Naive thymus-derived CD8-positive, alpha-beta T cell (primary cell): ENCODE measurements around the gene RAB40A. TPM values are rescaled to one million over a fixed set of nuclear protein-coding genes. Genes with fewer than 3 reads are reported as not detected.

Experiments used
- polyA plus RNA-seq, 3 donors: library from polyadenylated mRNA; unstranded; fragments of 300-500 nt; fragmentation: Illumina TruSeq; gene quantifications; one replicate each; pipeline ENCODE4 v1.2.3, GENCODE V29; 2021
- total RNA-seq, 8 experiments: library from RNA in 2 of 8; stranded (reverse) in 2 of 8; gene quantifications; one replicate each; pipeline ENCODE4 v1.2.3 and lab custom pipeline; 2021 to 2026

The RAB40A gene
- total and polyA plus RNA-seq, 5 experiments from 2014 or later: 0.15 TPM; not detected in 4

Other genes starting within 250 kb of the RAB40A start
- not detected for gene TCEAL5, start 242.7 kb downstream of the RAB40A start, total RNA-seq
- gene TCEAL5, start 242.7 kb downstream of the RAB40A start, polyA plus RNA-seq: not detected
- 10 to 100 TPM; 30.3 to 33.8 TPM for gene BEX2, start 208.5 kb downstream of the RAB40A start, total RNA-seq
- 10 to 100 TPM; 87.5 to 98.5 (median 92.1) TPM for gene BEX2, start 208.5 kb downstream of the RAB40A start, polyA plus RNA-seq
- not detected for gene TCEAL7, start 189.2 kb downstream of the RAB40A start, total RNA-seq
- not detected for gene TCEAL7, start 189.2 kb downstream of the RAB40A start, polyA plus RNA-seq
- gene TCEAL9, start 163.0 kb downstream of the RAB40A start, total RNA-seq: 1 to 10 TPM; 1.3 to 2.0 TPM
- gene TCEAL9, start 163.0 kb downstream of the RAB40A start, polyA plus RNA-seq: 1 to 10 TPM; 3.3 to 5.2 (median 3.5) TPM
- gene BEX3, start 143.0 kb downstream of the RAB40A start, total RNA-seq: 10 to 100 TPM; 33.8 to 34.3 TPM
- gene BEX3, start 143.0 kb downstream of the RAB40A start, polyA plus RNA-seq: 100 to 1,000 TPM in 2 of 3 donors, 10 to 100 TPM in 1; 92.6 to 136 (median 134) TPM
- 10 to 100 TPM; 15.9 to 17.2 TPM for gene TCEAL4, start 66.0 kb upstream of the RAB40A start, total RNA-seq
- gene TCEAL4, start 66.0 kb upstream of the RAB40A start, polyA plus RNA-seq: 10 to 100 TPM; 16.5 to 28.0 (median 20.8) TPM
- 1 to 10 TPM; 9.1 TPM for gene TCEAL3, start 88.5 kb upstream of the RAB40A start, total RNA-seq
- 10 to 100 TPM in 2 of 3 donors, 1 to 10 TPM in 1; 7.4 to 11.9 (median 10.2) TPM for gene TCEAL3, start 88.5 kb upstream of the RAB40A start, polyA plus RNA-seq
- gene TCEAL1, start 109.5 kb upstream of the RAB40A start, total RNA-seq: 10 to 100 TPM; 18.8 to 19.3 TPM
- 10 to 100 TPM; 19.1 to 29.4 (median 28.4) TPM for gene TCEAL1, start 109.5 kb upstream of the RAB40A start, polyA plus RNA-seq
- 100 to 1,000 TPM; 110 to 111 TPM for gene MORF4L2, start 167.2 kb upstream of the RAB40A start, total RNA-seq
- 10 to 100 TPM; 66.3 to 96.5 (median 78.2) TPM for gene MORF4L2, start 167.2 kb upstream of the RAB40A start, polyA plus RNA-seq
- not detected for gene TMEM31, start 191.4 kb upstream of the RAB40A start, total RNA-seq
- not detected for gene TMEM31, start 191.4 kb upstream of the RAB40A start, polyA plus RNA-seq